ENCODE measurements around the gene SLC51A. TPM values are rescaled to one million over a fixed set of nuclear protein-coding genes. Genes with fewer than 3 reads are reported as not detected.

The SLC51A gene
- total RNA-seq, 1 experiment from 2014 or later: not detected

Other genes with a start within 250 kb of the SLC51A start
- 195 and 212 TPM in 2 replicates for gene TFRC, start 134.4 kb upstream of the SLC51A start, total RNA-seq (2014; rRNA removed; shearing (Covaris generic))
- not detected in 2 replicates for gene ZDHHC19, start 5.1 kb upstream of the SLC51A start, total RNA-seq (2014; rRNA removed; shearing (Covaris generic))
- gene PCYT1A, start 71.2 kb downstream of the SLC51A start, total RNA-seq (2014; rRNA removed; shearing (Covaris generic)): 68.6 and 76.3 TPM in 2 replicates
- 14.2 and 25.0 TPM in 2 replicates for gene DYNLT2B, start 101.7 kb downstream of the SLC51A start, total RNA-seq (2014; rRNA removed; shearing (Covaris generic))
- gene TM4SF19, start 121.9 kb downstream of the SLC51A start, total RNA-seq (2014; rRNA removed; shearing (Covaris generic)): 0.36 and 1.2 TPM in 2 replicates
- 11.5 and 13.7 TPM in 2 replicates for gene UBXN7, start 215.9 kb downstream of the SLC51A start, total RNA-seq (2014; rRNA removed; shearing (Covaris generic))